Endothelial cell (in vitro differentiated cells): ENCODE measurements around the gene NTSR2. TPM values are rescaled to one million over a fixed set of nuclear protein-coding genes. Genes with fewer than 3 reads are reported as not detected.

Source experiments
- DNase-seq: peaks from one replicate; pipeline ENCODE4 v3.0.0; 2021; ENCODE audit warnings: low spot score
- H3K27ac Mint-ChIP-seq: one replicate; pipeline ENCODE4 v1.8.0; 2021; ENCODE audit warnings: mixed read lengths, inconsistent platforms; ENCODE audit not compliant: unreplicated experiment
- H3K27me3 Mint-ChIP-seq: one replicate; pipeline ENCODE4 v1.8.0; 2021; ENCODE audit warnings: mild to moderate bottlenecking, moderate library complexity, mixed read lengths, inconsistent platforms; ENCODE audit not compliant: unreplicated experiment
- H3K36me3 Mint-ChIP-seq: one replicate; pipeline ENCODE4 v1.8.0; 2021; ENCODE audit warnings: mild to moderate bottlenecking, low read depth, mixed read lengths, inconsistent platforms; ENCODE audit not compliant: unreplicated experiment
- H3K4me1 Mint-ChIP-seq: one replicate; pipeline ENCODE4 v1.8.0; 2021; ENCODE audit warnings: mild to moderate bottlenecking, mixed read lengths, inconsistent platforms; ENCODE audit not compliant: unreplicated experiment
- H3K4me3 Mint-ChIP-seq: one replicate; pipeline ENCODE4 v1.8.0; 2021; ENCODE audit warnings: mild to moderate bottlenecking, mixed read lengths, inconsistent platforms; ENCODE audit not compliant: unreplicated experiment
- H3K9me3 Mint-ChIP-seq: one replicate; pipeline ENCODE4 v1.8.0; 2021; ENCODE audit warnings: mixed read lengths, inconsistent platforms; ENCODE audit not compliant: unreplicated experiment
- total RNA-seq: library from RNA; stranded (reverse); fragmentation: NEBNext Ultra II Directional; extraction: Animal tissue kit (Norgen Biotek cat#: 25700); gene quantifications from one replicate; pipeline ENCODE4 v1.2.1, GENCODE V29; 2021; ENCODE audit not compliant: unreplicated experiment
- TF ChIP-seq, protein P1 (sequence below): fragments of 200-600 bp; sonication (generic); IDR thresholded peaks from one replicate; pipeline ENCODE4 v1.5.0; 2021; ENCODE audit warnings: antibody characterized with exemption; ENCODE audit not compliant: unreplicated experiment

The NTSR2 gene
- total RNA-seq, 1 donor from 2014 or later, result not detected

DNA sequence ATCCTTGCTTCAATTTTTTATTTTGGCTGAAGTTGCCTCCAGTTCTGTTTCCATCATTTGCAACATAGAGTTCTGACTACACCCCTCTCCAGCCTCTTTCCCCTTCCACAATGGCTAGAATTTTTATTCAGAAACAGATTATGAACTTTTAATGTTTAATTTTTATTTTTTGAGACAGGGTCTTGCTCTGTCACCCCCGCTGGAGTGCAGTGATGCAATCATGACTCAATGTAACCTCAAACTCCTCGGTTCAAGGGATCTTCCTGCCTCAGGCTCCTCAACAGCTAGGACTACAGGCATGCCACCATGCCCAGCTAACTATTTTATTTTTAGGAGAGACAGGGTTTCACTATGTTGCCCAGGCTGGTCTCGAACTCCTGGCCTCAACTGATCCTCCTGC is 2.8 kb downstream of the NTSR2 start:
- TF ChIP-seq, protein P1, sequence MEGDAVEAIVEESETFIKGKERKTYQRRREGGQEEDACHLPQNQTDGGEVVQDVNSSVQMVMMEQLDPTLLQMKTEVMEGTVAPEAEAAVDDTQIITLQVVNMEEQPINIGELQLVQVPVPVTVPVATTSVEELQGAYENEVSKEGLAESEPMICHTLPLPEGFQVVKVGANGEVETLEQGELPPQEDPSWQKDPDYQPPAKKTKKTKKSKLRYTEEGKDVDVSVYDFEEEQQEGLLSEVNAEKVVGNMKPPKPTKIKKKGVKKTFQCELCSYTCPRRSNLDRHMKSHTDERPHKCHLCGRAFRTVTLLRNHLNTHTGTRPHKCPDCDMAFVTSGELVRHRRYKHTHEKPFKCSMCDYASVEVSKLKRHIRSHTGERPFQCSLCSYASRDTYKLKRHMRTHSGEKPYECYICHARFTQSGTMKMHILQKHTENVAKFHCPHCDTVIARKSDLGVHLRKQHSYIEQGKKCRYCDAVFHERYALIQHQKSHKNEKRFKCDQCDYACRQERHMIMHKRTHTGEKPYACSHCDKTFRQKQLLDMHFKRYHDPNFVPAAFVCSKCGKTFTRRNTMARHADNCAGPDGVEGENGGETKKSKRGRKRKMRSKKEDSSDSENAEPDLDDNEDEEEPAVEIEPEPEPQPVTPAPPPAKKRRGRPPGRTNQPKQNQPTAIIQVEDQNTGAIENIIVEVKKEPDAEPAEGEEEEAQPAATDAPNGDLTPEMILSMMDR, result no peak
- no peaks in the 10 kb centered on the region for H3K9me3 Mint-ChIP-seq

DNA sequence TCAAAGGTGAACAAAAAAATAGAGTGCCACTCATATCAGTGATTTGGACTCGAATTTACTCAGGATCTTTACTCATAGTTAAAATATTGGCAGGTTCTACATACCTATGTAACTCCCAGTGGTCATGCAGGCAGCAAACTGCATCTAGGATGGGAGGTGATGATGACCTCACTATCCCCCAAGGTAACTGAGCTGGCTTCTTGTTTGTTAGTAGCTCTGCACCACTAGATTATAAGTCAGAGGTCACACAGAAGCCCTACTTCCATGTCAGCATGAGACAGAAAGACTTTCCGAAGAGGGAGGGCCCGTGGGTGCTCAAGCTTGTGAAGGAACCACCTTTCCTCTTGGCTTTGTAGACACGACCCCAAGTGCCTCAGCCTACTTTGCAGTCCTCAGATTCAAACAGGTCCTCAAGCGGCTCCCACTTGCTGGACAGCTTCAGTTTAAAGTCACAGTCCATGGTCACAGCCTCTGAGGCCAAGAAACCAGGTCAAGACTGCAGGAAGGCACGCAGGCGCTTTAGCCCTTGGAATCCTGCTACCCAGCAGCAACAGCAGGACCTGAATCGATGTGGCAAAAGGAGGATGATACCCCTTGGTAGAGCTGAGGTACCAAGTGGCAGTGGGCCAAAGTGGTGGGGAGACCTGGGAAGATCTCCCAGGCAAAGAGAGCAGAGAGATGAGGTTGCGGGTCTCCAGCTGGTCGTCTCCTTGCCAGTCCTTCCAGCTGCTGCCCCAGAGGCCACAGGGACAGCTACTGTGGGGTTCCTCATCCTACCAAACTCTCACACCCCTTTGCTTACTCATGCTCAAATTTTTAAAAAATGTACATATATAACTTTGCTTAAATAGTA is 4.3 kb downstream of the NTSR2 start:
- H3K27me3 Mint-ChIP-seq, result peaks cover 11% of the 10 kb centered on the region
- peaks cover 5% of the 10 kb centered on the region for H3K36me3 Mint-ChIP-seq
- H3K4me3 Mint-ChIP-seq, result no peak overlapping the region
- DNase-seq, result no peak
- no peak overlapping the region for H3K27ac Mint-ChIP-seq
- H3K4me1 Mint-ChIP-seq, result peaks cover 4% of the 10 kb centered on the region
- TF ChIP-seq, protein P1, result no peak
- no peaks in the 10 kb centered on the region for H3K9me3 Mint-ChIP-seq

More for the DNA sequence above, 2.8 kb downstream of the NTSR2 start:
- no peak for DNase-seq
- Mint-ChIP-seq H3K36me3 (peaks cover 5% of the 10 kb centered on the region), H3K4me1 (peaks cover 4% of the 10 kb centered on the region), H3K4me3 (no peak overlapping the region), H3K27ac (no peak overlapping the region), H3K27me3 (peaks cover 10% of the 10 kb centered on the region)

DNA sequence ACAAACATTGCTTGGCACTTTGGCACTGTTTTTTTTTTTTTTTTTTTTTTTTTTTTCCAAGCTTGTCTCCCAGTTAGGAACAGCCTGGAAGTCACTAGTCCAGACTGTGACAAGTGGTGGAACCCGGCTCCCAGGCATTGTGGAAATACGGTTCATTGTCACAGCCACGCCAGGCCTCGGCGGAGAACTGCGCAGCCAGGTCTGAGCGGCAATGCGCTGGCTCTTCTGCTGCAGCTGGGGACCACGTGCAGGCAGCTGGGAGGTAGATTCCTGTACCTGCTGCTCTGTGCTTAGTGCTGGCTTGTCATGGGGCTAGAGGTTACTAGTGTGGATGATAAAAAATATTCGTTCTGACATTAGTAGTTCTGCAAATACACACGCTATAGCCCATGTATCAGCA is 5.0 kb downstream of the NTSR2 start:
- Mint-ChIP-seq H3K27me3 (peaks cover 8% of the 10 kb centered on the region), H3K27ac (no peak overlapping the region), H3K36me3 (no peaks in the 10 kb centered on the region), H3K9me3 (no peaks in the 10 kb centered on the region), H3K4me3 (no peak overlapping the region), H3K4me1 (no peaks in the 10 kb centered on the region)
- no peak for DNase-seq
- TF ChIP-seq, protein P1, result no peak

DNA sequence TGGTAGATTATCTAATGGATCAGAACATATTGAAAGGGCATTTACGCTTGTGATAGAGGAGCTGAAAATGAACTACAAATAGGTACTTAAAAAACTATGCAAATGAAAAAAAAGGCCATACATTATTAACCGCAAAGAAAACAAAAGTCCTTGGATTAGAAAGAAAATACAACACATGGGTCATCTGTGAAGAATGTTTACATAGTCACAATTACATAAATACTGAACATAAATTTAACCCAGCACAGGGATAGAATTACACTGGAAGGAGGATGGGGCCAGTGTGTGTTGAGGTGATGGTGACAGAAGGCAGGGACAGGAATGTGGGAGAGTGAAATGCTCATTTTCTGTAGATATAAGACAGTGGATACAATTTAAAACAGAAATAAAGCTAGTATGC is 6.6 kb downstream of the NTSR2 start:
- TF ChIP-seq, protein P1, result no peak
- Mint-ChIP-seq H3K27me3 (peaks cover 7% of the 10 kb centered on the region), H3K4me3 (no peak overlapping the region), H3K4me1 (no peaks in the 10 kb centered on the region), H3K36me3 (no peaks in the 10 kb centered on the region), H3K27ac (no peak overlapping the region), H3K9me3 (no peaks in the 10 kb centered on the region)
- no peak for DNase-seq

DNA sequence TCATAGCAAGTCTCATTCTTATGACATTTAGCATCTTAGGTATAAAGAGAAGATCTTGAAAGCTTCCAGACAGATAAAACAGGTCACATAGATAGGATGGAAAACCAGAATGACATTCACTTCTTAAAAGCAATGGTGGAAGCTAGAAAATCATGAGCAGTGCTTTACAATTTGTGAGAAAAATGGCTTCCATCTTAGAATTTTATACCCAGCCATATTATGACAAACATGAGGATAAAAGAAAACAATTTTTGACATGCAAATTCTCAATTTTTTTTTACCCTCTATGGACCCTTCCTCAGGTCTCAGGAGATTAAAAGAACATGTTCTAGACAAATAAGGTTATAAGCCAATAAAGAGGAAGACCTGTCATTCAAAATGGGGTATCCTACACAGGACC is 7.1 kb downstream of the NTSR2 start:
- Mint-ChIP-seq H3K36me3 (no peaks in the 10 kb centered on the region), H3K27ac (no peak overlapping the region), H3K27me3 (peaks cover 6% of the 10 kb centered on the region), H3K4me1 (no peaks in the 10 kb centered on the region), H3K9me3 (no peaks in the 10 kb centered on the region), H3K4me3 (no peak overlapping the region)
- TF ChIP-seq, protein P1, result no peak
- DNase-seq, result no peak
